ENCODE results near the gene TMEM151A.
"Not testable (repeated sequence)": the region's sequence is repeated elsewhere in the genome, so short reads cannot be mapped to it uniquely, and the experiment has no call there.

Gene TMEM151A

DNA sequence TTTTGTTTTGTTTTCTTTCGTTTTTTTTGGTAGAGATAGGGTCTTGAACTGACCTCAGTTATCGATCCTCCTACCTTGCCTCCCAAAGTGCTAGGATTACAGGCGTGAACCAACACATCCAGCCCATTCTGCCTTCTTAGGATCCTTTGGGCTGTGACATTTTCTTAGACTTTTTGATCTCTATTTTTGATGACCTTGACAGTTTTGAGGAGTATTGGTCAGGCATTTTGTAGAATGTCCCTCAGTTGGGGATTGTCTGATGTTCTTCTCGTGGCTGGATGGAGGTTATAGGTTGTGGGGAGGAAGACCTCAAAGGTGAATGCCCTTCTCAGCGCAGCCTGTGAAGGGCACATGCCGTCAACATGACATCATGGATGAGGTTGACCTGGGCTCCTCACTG, 42.8 kb upstream of the TMEM151A start:
- Mint-ChIP-seq H3K27ac (no peak overlapping the region), H3K27me3 (ENCODE audit: low read depth, poor library complexity) (peaks cover 7% of the 10 kb centered on the region), H3K36me3 (ENCODE audit: low read depth) (peaks cover 15% of the 10 kb centered on the region), H3K4me1 (peaks cover 25% of the 10 kb centered on the region), H3K9me3 (no peaks in the 10 kb centered on the region), H3K4me3 (no peak overlapping the region)
- TF ChIP-seq, protein P1, sequence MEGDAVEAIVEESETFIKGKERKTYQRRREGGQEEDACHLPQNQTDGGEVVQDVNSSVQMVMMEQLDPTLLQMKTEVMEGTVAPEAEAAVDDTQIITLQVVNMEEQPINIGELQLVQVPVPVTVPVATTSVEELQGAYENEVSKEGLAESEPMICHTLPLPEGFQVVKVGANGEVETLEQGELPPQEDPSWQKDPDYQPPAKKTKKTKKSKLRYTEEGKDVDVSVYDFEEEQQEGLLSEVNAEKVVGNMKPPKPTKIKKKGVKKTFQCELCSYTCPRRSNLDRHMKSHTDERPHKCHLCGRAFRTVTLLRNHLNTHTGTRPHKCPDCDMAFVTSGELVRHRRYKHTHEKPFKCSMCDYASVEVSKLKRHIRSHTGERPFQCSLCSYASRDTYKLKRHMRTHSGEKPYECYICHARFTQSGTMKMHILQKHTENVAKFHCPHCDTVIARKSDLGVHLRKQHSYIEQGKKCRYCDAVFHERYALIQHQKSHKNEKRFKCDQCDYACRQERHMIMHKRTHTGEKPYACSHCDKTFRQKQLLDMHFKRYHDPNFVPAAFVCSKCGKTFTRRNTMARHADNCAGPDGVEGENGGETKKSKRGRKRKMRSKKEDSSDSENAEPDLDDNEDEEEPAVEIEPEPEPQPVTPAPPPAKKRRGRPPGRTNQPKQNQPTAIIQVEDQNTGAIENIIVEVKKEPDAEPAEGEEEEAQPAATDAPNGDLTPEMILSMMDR (IDR thresholded peaks at IDR 0.05) = no peak
- no peak for DNase-seq

DNA sequence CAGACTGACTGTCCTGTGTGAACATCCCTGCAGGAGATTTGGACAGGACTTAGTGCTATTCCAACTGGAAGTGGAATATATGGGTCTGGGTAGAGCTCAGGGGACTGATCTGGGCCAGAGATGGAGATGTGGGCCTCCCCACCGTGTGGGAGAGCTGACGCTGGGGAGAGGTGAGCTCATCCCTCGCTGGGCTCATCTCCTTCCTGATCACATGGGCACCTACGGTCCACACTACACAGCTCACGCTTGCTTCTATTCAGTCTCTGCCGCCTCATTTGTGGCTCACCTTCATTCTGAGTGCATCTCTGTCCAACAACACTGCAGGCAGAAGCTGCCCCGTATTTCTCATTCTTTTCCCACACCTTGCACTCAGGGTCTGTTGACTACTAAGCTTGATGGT, 39.9 kb upstream of the TMEM151A start:
- H3K27ac Mint-ChIP-seq = peak overlapping the region; percentile 62
- no peaks in the 10 kb centered on the region for H3K9me3 Mint-ChIP-seq
- no peak overlapping the region for H3K4me3 Mint-ChIP-seq
- H3K4me1 Mint-ChIP-seq = peaks cover 31% of the 10 kb centered on the region
- TF ChIP-seq, protein P1 (IDR thresholded peaks at IDR 0.05) = no peak
- H3K36me3 Mint-ChIP-seq (ENCODE audit: low read depth) = peaks cover 11% of the 10 kb centered on the region
- DNase-seq = no peak
- H3K27me3 Mint-ChIP-seq (ENCODE audit: low read depth, poor library complexity) = peaks cover 3% of the 10 kb centered on the region

DNA sequence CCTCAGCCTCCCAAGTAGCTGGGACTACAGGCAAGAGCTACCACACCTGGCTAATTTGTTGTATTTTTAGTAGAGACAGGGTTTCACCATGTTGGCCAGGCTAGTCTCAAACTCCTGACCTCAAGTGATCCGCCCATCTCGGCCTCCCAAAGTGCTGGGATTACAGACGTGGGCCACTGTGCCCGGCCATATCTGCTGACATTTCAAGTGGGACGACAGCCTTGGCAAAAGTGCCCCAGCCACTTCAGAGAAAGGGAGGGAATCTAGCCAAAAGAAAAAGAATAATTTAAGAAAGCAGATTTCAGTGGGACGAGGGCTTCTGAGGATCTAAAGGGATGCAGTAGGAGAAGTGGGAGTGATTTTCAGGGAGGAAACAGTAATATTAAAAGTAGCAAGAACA, 38.6 kb upstream of the TMEM151A start:
- H3K9me3 Mint-ChIP-seq; H3K27ac Mint-ChIP-seq; H3K4me3 Mint-ChIP-seq; H3K27me3 Mint-ChIP-seq (ENCODE audit: low read depth, poor library complexity); DNase-seq; H3K36me3 Mint-ChIP-seq (ENCODE audit: low read depth): not testable (repeated sequence)
- peaks cover 34% of the 10 kb centered on the region for H3K4me1 Mint-ChIP-seq

DNA sequence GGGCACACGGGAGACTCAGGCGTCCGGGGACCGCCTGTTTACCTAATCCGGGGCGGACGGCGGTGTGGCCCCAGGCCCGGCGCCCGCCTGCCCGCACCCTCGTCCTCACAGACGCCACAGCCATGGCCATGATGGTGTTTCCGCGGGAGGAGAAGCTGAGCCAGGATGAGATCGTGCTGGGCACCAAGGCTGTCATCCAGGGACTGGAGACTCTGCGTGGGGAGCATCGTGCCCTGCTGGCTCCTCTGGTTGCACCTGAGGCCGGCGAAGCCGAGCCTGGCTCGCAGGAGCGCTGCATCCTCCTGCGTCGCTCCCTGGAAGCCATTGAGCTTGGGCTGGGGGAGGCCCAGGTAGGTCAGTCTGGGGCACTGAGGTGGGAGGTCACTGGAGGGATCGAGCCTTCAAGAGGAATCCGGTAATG, 33.2 kb upstream of the TMEM151A start:
- H3K9me3 Mint-ChIP-seq = no peaks in the 10 kb centered on the region
- peak overlapping the region; percentile 82 for H3K4me3 Mint-ChIP-seq
- TF ChIP-seq, protein P1 (IDR thresholded peaks at IDR 0.05) = peak; percentile 13
- H3K36me3 Mint-ChIP-seq (ENCODE audit: low read depth) = peaks cover 18% of the 10 kb centered on the region
- peaks cover 3% of the 10 kb centered on the region for H3K27me3 Mint-ChIP-seq (ENCODE audit: low read depth, poor library complexity)
- no peak for DNase-seq
- no peak overlapping the region for H3K27ac Mint-ChIP-seq
- H3K4me1 Mint-ChIP-seq = peaks cover 24% of the 10 kb centered on the region

DNA sequence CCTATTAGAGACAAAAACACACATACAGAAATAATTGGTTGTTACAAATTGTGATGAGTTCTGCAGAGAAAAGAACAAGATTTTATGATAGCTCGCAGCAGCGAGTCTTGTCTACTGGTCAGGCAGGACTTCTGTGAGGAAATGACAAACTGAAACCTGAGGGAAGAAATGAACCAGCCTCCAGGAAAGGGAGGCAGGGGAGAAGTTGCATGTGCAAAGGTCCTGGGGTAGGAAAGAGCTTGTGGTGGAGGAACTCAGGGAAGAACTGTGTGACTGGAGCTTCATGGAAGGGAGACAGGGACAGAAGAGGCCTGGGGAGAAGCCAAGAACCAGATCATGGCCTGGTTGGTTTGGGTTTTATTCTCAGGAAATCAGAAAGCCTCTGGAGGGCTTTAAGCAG, 32.5 kb upstream of the TMEM151A start:
- Mint-ChIP-seq H3K27ac (no peak overlapping the region), H3K27me3 (ENCODE audit: low read depth, poor library complexity) (no peaks in the 10 kb centered on the region), H3K36me3 (ENCODE audit: low read depth) (peaks cover 21% of the 10 kb centered on the region), H3K9me3 (no peaks in the 10 kb centered on the region), H3K4me3 (peak overlapping the region; percentile 82), H3K4me1 (peaks cover 22% of the 10 kb centered on the region)
- DNase-seq = no peak
- TF ChIP-seq, protein P1 (IDR thresholded peaks at IDR 0.05) = no peak

DNA sequence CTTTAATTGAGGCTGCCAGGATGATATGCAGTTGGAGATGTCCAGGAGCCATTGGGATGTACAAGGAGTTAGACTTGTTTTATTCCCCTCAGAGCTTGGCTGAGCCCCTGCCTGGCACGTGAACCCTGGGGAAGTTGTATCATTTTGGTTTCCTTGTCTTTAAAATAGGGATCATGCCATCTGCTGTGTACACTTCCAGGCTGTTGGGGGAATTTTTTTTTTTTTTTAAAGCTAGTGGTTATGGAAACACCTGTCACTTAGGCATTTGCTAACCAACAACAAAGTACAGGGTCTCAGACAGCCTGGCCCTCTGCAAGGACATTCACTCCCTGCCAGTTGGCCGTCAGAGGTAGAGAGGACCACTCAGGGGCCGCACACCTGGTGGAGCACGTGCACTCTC, 31.7 kb upstream of the TMEM151A start:
- Mint-ChIP-seq H3K4me1 (peaks cover 22% of the 10 kb centered on the region), H3K9me3 (no peaks in the 10 kb centered on the region), H3K27me3 (ENCODE audit: low read depth, poor library complexity) (no peaks in the 10 kb centered on the region), H3K27ac (no peak overlapping the region), H3K36me3 (ENCODE audit: low read depth) (peaks cover 29% of the 10 kb centered on the region), H3K4me3 (peak overlapping the region; percentile 44)
- no peak for DNase-seq
- TF ChIP-seq, protein P1 (IDR thresholded peaks at IDR 0.05) = no peak

All from nephron progenitor cell (in vitro differentiated cells).